Left lung (tissue), 10 donors: ENCODE results near the gene MRE11. TPM values are rescaled to one million over a fixed set of nuclear protein-coding genes. Genes with fewer than 3 reads are reported as not detected.
"Not testable (repeated sequence)": the region's sequence is repeated elsewhere in the genome, so short reads cannot be mapped to it uniquely, and the experiment has no call there.

Source experiments
- ATAC-seq: fragments of 200-7000 bp; cut with Tn5 transposase; one replicate; pipeline ENCODE4 v1.9.1; 2020; ENCODE audit warnings: moderate library complexity
- DNase-seq, 4 donors: peaks; one replicate each; pipeline ENCODE4 v3.0.0-alpha.2; 2013 to 2020
- H3K27ac ChIP-seq, 2 donors: fragments of 200-600 bp; sonication (generic) in 1 of 2; one replicate each; pipeline versions ENCODE4 v1.5.0 to v1.8.0; 2020 to 2021
- H3K27me3 ChIP-seq, 2 donors: fragments of 200-600 bp; sonication (generic) in 1 of 2; one replicate each; pipeline versions ENCODE4 v1.5.0 to v1.8.0; 2020 to 2021
- H3K36me3 ChIP-seq, 2 donors: fragments of 200-600 bp; sonication (generic) in 1 of 2; one replicate each; pipeline versions ENCODE4 v1.5.0 to v1.8.0; 2020 to 2021
- H3K4me1 ChIP-seq, 2 donors: fragments of 200-600 bp; one replicate each; pipeline ENCODE4 v1.8.0; 2021
- H3K4me3 ChIP-seq, 2 donors: fragments of 200-600 bp; sonication (generic) in 1 of 2; one replicate each; pipeline versions ENCODE4 v1.5.0 to v1.8.0; 2020 to 2021; ENCODE audit warnings: mild to moderate bottlenecking in 1 of 2
- H3K9me3 ChIP-seq, 2 donors: fragments of 200-600 bp; sonication (generic) in 1 of 2; one replicate each; pipeline versions ENCODE4 v1.5.0 to v1.8.0; 2020 to 2021
- CTCF ChIP-seq, 2 donors: fragments of 200-600 bp; sonication (generic) in 1 of 2; IDR thresholded peaks; one replicate each; pipeline versions ENCODE4 v1.5.0 to v1.8.0; 2021; ENCODE audit warnings: antibody characterized with exemption in 2 of 2
- intact Hi-C, 2 donors: fragments of 100-400 bp; cut with DNase I; formaldehyde crosslinking; loops; one replicate each; pipeline versions ENCODE4 v1.11.2 to v1.14.2; 2022
- microRNA-seq, 2 donors: library from miRNA; unstranded; fragments of <30 nt; microRNA quantifications; one replicate each; pipeline ENCODE4, GENCODE V29; 2019
- polyA plus RNA-seq, 6 donors: library from polyadenylated mRNA; unstranded; fragments of 120-200 nt; gene quantifications; one replicate each; pipeline ENCODE4 v1.2.1, GENCODE V29; 2013; ENCODE audit not compliant: insufficient read length in 6 of 6
- total RNA-seq, 2 donors: library from RNA; stranded (reverse); fragmentation: NEBNext Ultra II Directional; extraction: Animal tissue kit (Norgen Biotek cat#: 25700); gene quantifications; one replicate each; pipeline ENCODE4 v1.2.1, GENCODE V29; 2021
- donor health status: DM: no; HTN: yes; CAD: no.
- donor health status: DM: no; HTN: no; CAD: no.

Gene MRE11
- total and polyA plus RNA-seq, 8 donors, result 15.5 to 45.3 (median 33.2) TPM

DNA sequence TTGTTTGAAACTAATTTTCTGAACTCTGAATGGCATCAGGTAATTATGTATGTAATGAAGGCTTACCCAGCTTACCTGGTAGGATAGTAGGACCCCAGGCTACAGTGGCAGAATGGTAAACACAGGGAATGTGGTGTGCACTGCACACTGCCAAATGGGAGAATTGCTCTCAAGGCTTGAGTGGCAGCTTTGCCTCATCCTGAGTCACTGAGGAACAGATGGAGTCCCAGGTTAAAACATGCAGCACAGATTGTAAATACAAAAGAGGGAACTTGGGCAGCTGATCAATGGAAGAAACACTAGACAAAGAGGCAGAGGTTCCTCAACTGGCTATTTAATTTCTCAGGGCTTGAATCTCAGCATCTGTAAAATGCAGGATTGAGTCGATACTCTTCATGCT, 116.8 kb downstream of the MRE11 start:
- Histone ChIP-seq H3K4me1 (no peaks in the 10 kb centered on the region), H3K9me3 (no peaks in the 10 kb centered on the region), H3K27me3 (no peaks in the 10 kb centered on the region), H3K4me3 (no peak overlapping the region), H3K36me3 (no peaks in the 10 kb centered on the region), H3K27ac (no peak overlapping the region)
- ATAC-seq (no peak), DNase-seq (no peak)
- no peak for TF ChIP-seq CTCF (IDR thresholded peaks at IDR 0.05)
- intact Hi-C loops, result no loop called here

DNA sequence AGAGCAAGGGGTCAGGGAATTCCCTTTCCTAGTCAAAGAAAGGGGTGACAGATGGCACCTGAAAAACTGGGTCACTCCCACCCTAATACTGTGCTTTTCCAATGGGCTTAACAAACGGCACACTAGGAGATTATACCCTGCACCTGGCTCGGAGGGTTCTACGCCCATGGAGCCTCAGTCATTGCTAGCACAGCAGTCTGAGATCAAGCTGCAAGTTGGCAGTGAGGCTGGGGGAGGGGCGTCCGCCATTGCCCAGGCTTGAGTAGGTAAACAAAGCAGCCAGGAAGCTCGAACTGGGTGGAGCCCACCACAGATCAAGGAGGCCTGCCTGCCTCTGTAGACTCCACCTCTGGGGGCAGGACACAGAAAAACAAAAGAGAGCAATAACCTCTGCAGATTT, 123.1 kb downstream of the MRE11 start:
- H3K4me3 ChIP-seq, DNase-seq, H3K9me3 ChIP-seq, ATAC-seq, H3K27ac ChIP-seq, intact Hi-C loops, H3K36me3 ChIP-seq, H3K27me3 ChIP-seq, H3K4me1 ChIP-seq: not testable (repeated sequence)

Small RNA genes within 50 kb of the gene (microRNA-seq; reads per million reads assigned to microRNA genes)
- gene MIR548L, result 3.0 to 4.4 reads per million in 2 donors

Other genes starting within 250 kb of the MRE11 start
- gene IZUMO1R, start 189.3 kb downstream of the MRE11 start, total RNA-seq, result not detected
- gene IZUMO1R, start 189.3 kb downstream of the MRE11 start, polyA plus RNA-seq, result not detected
- gene GPR83, start 92.4 kb downstream of the MRE11 start, total RNA-seq, result under 1 TPM in 1 of 2 donors, not detected in 1; 0.08 TPM
- under 1 TPM; 0.32 to 0.41 (median 0.37) TPM for gene GPR83, start 92.4 kb downstream of the MRE11 start, polyA plus RNA-seq
- gene ANKRD49, start 140 bp upstream of the MRE11 start, total RNA-seq, result 10 to 100 TPM in 1 of 2 donors, 1 to 10 TPM in 1; 9.8 to 13.1 TPM
- gene ANKRD49, start 140 bp upstream of the MRE11 start, polyA plus RNA-seq, result 10 to 100 TPM; 22.8 to 30.5 (median 27.3) TPM
- gene C11orf97, start 18.6 kb upstream of the MRE11 start, total RNA-seq, result 1 to 10 TPM in 1 of 2 donors, not detected in 1; 1.8 TPM
- gene C11orf97, start 18.6 kb upstream of the MRE11 start, polyA plus RNA-seq, result 1 to 10 TPM in 4 of 6 donors, under 1 TPM in 2; 0.47 to 4.1 (median 2.1) TPM
- gene FUT4, start 50.1 kb upstream of the MRE11 start, total RNA-seq, result 1 to 10 TPM; 6.2 to 7.3 TPM
- 1 to 10 TPM; 6.1 to 8.4 (median 8.0) TPM for gene FUT4, start 50.1 kb upstream of the MRE11 start, polyA plus RNA-seq
- 1 to 10 TPM; 1.3 to 2.7 TPM for gene PIWIL4, start 73.5 kb upstream of the MRE11 start, total RNA-seq
- 1 to 10 TPM; 4.5 to 7.5 (median 6.5) TPM for gene PIWIL4, start 73.5 kb upstream of the MRE11 start, polyA plus RNA-seq